Measurements from ENCODE around the gene F2RL3. TPM values are rescaled to one million over a fixed set of nuclear protein-coding genes. Genes with fewer than 3 reads are reported as not detected.

Gene F2RL3
- total and polyA plus RNA-seq, 12 donors = 0.13 to 8.3 (median 1.3) TPM

- Histone ChIP-seq H3K4me3 (no peak overlapping the region), H3K27ac (no peak overlapping the region), H3K27me3 (peaks cover 0 to 7% (median 0%) of the 10 kb centered on the region in 7 donors), H3K9me3 (peaks cover 0 to 37% (median 17%) of the 10 kb centered on the region in 11 donors), H3K4me1 (peaks cover under 1 to 30% (median 23%) of the 10 kb centered on the region in 9 donors), H3K36me3 (peaks cover 0 to 25% (median 15%) of the 10 kb centered on the region in 9 donors)
- 82 to 84% methylated on average over 3 of the region's 3 CpGs for WGBS, 2 donors
- intact Hi-C loops (cut with DNase I) = loop anchor here in 1 of 10 donors (10.0 kb wide), 1 partner anchor 109 kb away; no protein-coding TSS in a partner anchor
- ATAC-seq (no peak), DNase-seq (no peak)
- TF ChIP-seq CTCF (IDR thresholded peaks at IDR 0.05) = no peak
Observed at GRCh38 chr19:16883522-16883921, 5.3 kb upstream of the F2RL3 start.

- Histone ChIP-seq H3K9me3 (peaks cover 0 to 35% (median 17%) of the 10 kb centered on the region in 11 donors), H3K27ac (peak overlapping the region in 2 of 10 donors; percentile 79 to 90)
Observed at GRCh38 chr19:16885166-16885565, 3.6 kb upstream of the F2RL3 start.

DNA sequence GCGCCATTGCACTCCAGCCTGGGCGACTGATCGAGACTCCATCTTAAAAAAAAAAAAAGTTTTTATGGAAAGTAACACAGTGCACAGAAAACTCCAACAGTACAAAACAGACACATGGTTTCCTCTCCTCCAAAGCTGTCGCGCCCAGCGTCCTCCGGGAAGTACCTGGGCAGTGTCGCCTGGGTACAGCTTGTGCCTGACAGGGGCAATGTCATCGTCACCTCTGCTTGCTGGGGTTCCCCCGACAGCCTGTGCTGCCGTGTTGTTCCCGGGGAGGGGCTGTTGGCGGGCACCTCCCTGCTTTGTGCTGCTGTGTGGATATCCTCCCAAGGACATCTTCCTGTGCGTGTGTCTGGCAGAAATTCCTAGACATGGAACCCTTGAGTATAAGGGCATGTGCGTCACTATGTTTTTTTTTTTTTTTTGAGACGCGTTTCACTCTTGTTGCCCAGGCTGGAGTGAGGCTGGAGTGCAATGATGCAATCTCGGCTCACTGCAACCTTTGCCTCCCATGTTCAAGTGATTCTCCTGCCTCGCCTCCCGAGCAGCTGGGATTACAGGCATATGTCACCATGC lies 2.4 kb upstream of the F2RL3 start:
- peak overlapping the region; percentile 22 to 90 (median 80) for H3K27ac ChIP-seq
- peak overlapping the region in 5 of 10 donors; percentile 4 to 35 (median 8) for H3K4me3 ChIP-seq
- H3K9me3 ChIP-seq = peaks cover 0 to 25% (median 13%) of the 10 kb centered on the region in 11 donors
- peaks cover 0 to 20% (median 0%) of the 10 kb centered on the region in 7 donors for H3K27me3 ChIP-seq
- intact Hi-C loops (cut with DNase I) = loop anchor here in 1 of 10 donors (10.0 kb wide), 1 partner anchor 112 kb away; no protein-coding TSS in a partner anchor
- 30 to 55% methylated on average over 20 of the region's 20 CpGs for WGBS, 2 donors
- peaks cover 2 to 45% (median 39%) of the 10 kb centered on the region in 9 donors for H3K4me1 ChIP-seq
- DNase-seq = peak; percentile 66 to 81
- TF ChIP-seq CTCF (IDR thresholded peaks at IDR 0.05) = no peak
- H3K36me3 ChIP-seq = no peaks in the 10 kb centered on the region
- peak; percentile 57 to 92 (median 83) for ATAC-seq

More at GRCh38 chr19:16885166-16885565, 3.6 kb upstream of the F2RL3 start:
- 45 to 56% methylated on average over 5 of the region's 5 CpGs for WGBS, 2 donors
- ATAC-seq (no peak), DNase-seq (no peak)
- Histone ChIP-seq H3K27me3 (peaks cover 0 to 20% (median 0%) of the 10 kb centered on the region in 7 donors), H3K4me1 (peaks cover 2 to 44% (median 38%) of the 10 kb centered on the region in 9 donors), H3K4me3 (no peak overlapping the region), H3K36me3 (peaks cover 0 to 9% (median 0%) of the 10 kb centered on the region in 9 donors)
- intact Hi-C loops (cut with DNase I) = loop anchor here in 1 of 10 donors (10.0 kb wide), 1 partner anchor 110 kb away; no protein-coding TSS in a partner anchor
- TF ChIP-seq CTCF (IDR thresholded peaks at IDR 0.05) = no peak

DNA sequence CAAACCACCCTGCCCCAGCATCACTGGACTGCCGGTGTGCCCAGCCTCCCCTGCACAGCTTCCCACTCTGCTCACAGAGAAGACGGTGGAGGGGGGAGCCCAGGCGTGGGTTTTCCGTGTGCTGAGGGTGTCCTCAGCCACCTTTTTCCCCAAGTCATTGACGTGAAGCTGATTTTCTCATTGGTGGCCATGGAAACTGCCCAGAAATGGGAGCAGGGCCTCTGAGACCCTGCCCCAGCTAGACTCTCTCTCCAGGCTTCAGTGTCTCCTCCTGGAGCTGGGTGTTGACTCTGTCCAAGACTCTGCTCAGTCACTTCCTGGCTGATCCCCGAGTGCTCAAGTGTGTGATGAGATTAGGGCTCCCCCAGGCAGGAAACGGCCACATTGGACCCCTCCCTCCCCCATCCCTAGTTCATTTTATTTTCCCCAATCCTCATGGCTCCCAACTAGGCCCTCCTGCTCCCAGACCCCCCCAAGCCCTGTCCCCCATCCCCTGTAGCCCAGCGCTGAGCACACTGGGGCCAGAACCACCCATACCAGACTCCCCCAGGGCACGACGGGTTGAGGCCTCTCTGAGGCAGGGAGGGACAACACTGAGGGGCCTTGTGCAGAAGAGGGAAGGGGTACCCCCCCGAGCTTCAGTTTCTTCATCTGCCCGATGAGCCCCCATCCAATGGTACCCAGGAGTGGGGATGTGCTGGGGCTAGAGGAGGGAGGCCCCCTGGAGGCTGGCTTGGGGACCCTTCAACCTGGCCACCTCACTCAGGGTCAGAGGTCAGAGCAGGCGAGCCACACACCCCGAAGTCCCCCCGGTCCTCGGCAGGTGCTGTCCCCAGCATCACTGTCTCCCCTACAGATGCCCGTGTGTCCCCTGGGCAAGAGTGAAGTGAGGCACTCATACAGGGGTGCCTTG lies 1.2 kb upstream of the F2RL3 start:
- H3K4me1 ChIP-seq = peaks cover 2 to 45% (median 40%) of the 10 kb centered on the region in 9 donors
- peaks cover 0 to 20% (median 0%) of the 10 kb centered on the region in 7 donors for H3K27me3 ChIP-seq
- no peak for TF ChIP-seq CTCF (IDR thresholded peaks at IDR 0.05)
- H3K36me3 ChIP-seq = no peaks in the 10 kb centered on the region
- WGBS, 2 donors = 66 to 67% methylated on average over 17 of the region's 17 CpGs
- H3K9me3 ChIP-seq = peaks cover 0 to 13% (median under 1%) of the 10 kb centered on the region in 11 donors
- DNase-seq = no peak
- intact Hi-C loops (cut with DNase I) = loop anchor here in 1 of 10 donors (10.0 kb wide), 1 partner anchor 113 kb away; no protein-coding TSS in a partner anchor
- peak overlapping the region; percentile 22 to 87 (median 80) for H3K27ac ChIP-seq
- ATAC-seq = peak in 3 of 8 donors; percentile 27 to 47 (median 46)
- no peak overlapping the region for H3K4me3 ChIP-seq

Data from heart right ventricle (tissue), 16 donors.